Spleen (tissue), 11 donors: ENCODE data around the gene NAT14. TPM values are rescaled to one million over a fixed set of nuclear protein-coding genes. Genes with fewer than 3 reads are reported as not detected.

ENCODE experiments used
- DNase-seq: peaks from one replicate; pipeline ENCODE4 v3.0.0-alpha.2; 2020
- H3K27ac ChIP-seq, 8 donors: fragments of 200-600 bp; sonication (generic) in 7 of 8; 1 replicate in 4 of 8; 2 replicates in 4 of 8; pipeline versions ENCODE4 v1.5.0 to v1.8.0; 2016 to 2021; ENCODE audit warnings: inconsistent platforms in 4 of 8, mild to moderate bottlenecking in 4 of 8, moderate library complexity in 1 of 8
- H3K27me3 ChIP-seq, 7 donors: fragments of 200-600 bp; sonication (generic) in 6 of 7; replicated peaks in 1 of 7; 1 replicate in 4 of 7; 2 replicates in 3 of 7; pipeline versions ENCODE4 v1.5.0 to v1.8.0; 2016 to 2021; ENCODE audit warnings: inconsistent platforms in 3 of 7, mild to moderate bottlenecking in 1 of 7
- H3K36me3 ChIP-seq, 6 donors: fragments of 200-600 bp; sonication (generic) in 5 of 6; 1 replicate in 4 of 6; 2 replicates in 2 of 6; pipeline versions ENCODE4 v1.5.0 to v1.8.0; 2016 to 2021; ENCODE audit warnings: inconsistent platforms in 2 of 6
- H3K4me1 ChIP-seq, 6 donors: fragments of 200-600 bp; sonication (generic) in 5 of 6; 1 replicate in 3 of 6; 2 replicates in 3 of 6; pipeline versions ENCODE4 v1.5.0 to v1.8.0; 2016 to 2021; ENCODE audit warnings: inconsistent platforms in 3 of 6
- H3K4me3 ChIP-seq, 8 donors: fragments of 200-600 bp; sonication (generic) in 7 of 8; 1 replicate in 4 of 8; 2 replicates in 4 of 8; pipeline versions ENCODE4 v1.5.0 to v1.8.0; 2016 to 2021; ENCODE audit warnings: inconsistent platforms in 4 of 8, mild to moderate bottlenecking in 4 of 8, moderate library complexity in 2 of 8
- H3K9me3 ChIP-seq, 8 donors: fragments of 200-600 bp; sonication (generic) in 7 of 8; 1 replicate in 4 of 8; 2 replicates in 4 of 8; pipeline versions ENCODE4 v1.5.0 to v1.8.0; 2016 to 2021; ENCODE audit warnings: inconsistent platforms in 4 of 8
- POLR2A ChIP-seq, 3 donors: fragments of 450-650 bp; IDR thresholded peaks; one replicate each; pipeline ENCODE4 v1.5.1; 2017; ENCODE audit warnings: antibody characterized with exemption in 3 of 3, mild to moderate bottlenecking in 1 of 3
- POLR2AphosphoS5 ChIP-seq, 3 donors: sonication (generic); formaldehyde crosslinking; IDR thresholded peaks; one replicate each; pipeline ENCODE4 v1.5.1; 2017; ENCODE audit warnings: antibody characterized with exemption in 3 of 3
- WGBS, 5 donors: extraction: QIAGEN DNeasy Blood & Tissue Kit in 3 of 5; methylation state at CpG; one replicate each; pipeline versions ENCODE4 v1.1.5 to v1.1.7; 2013 to 2018; 5-methylcytosine and 5-hydroxymethylcytosine counted together
- intact Hi-C: fragments of 100-400 bp; cut with DNase I; formaldehyde crosslinking; loops from one replicate; pipeline ENCODE4 v1.15.0; 2023; ENCODE audit warnings: low total_unique reads
- polyA plus RNA-seq, 3 donors: library from polyadenylated mRNA; stranded (reverse); fragments of 200-250 nt; gene quantifications; one replicate each; pipeline ENCODE4 v1.2.1, GENCODE V29; 2013
- total RNA-seq, 7 donors: library from RNA; depleted of rRNA in 3 of 7; stranded (reverse); fragments of >200 nt in 3 of 7; fragmentation: NEBNext Ultra II Directional in 4 of 7; extraction: Animal tissue kit (Norgen Biotek cat#: 25700) in 4 of 7; gene quantifications; one replicate each; pipeline versions ENCODE4 v1.1.0 to v1.2.1, GENCODE V29; 2016 to 2021
- TF ChIP-seq, protein P1 (sequence below), 11 experiments: fragments of 200-600 bp in 7 of 11; fragments of 450-650 bp in 4 of 11; sonication (generic) in 4 of 11; IDR thresholded peaks in 8 of 11; conservative IDR thresholded peaks in 3 of 11; 1 replicate in 7 of 11; 2 replicates in 4 of 11; pipeline versions ENCODE4 v1.4.0 to v1.8.0; 2016 to 2021; ENCODE audit warnings: antibody characterized with exemption in 11 of 11, inconsistent platforms in 4 of 11, mild to moderate bottlenecking in 1 of 11
- donor health status: healthy with polysubstance abuse.
- donor health status: DM: no; HTN: no; CAD: no; lungs with moderate emphysema.
- donor health status: DM: no; HTN: no; CAD: no.
- donor health status: Bipolar disorder and iron deficiency.
- donor health status: healthy.
- donor health status: DM: no; HTN: no; CAD: no.
- donor health status: DM: yes; HTN: yes; CAD: no.

Gene NAT14
- total and polyA plus RNA-seq, 10 donors = 1.9 to 17.7 (median 8.2) TPM

DNA sequence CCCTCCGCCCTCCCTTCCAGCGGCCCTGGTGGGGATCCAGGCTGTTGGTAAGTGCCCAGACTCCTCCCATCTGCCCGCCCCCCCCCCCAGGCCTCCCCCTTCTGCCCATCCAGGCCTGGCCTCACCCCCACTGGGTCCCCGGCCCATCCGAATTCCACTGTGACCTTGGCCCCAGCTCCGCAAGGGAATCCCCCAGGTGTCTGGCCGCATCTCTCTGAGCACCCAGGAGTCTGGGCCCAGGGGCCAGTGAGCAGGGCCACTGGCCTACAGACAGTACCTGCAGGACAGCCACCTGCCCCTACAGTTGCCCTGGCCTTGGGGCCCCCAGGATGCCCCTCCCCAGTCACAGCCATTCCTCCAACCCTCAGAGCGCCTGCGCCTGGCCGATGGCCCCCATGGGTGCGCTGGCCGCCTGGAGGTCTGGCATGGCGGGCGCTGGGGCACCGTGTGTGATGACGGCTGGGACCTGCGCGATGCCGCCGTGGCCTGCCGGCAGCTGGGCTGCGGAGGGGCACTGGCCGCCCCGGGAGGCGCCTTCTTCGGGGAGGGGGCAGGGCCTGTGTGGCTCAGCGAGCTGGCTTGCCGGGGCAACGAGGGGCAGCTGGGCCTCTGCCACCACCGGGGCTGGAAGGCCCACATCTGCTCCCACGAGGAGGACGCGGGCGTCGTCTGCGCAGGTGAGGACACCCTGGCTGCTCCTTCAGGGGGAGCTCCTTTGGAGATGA is 4.2 kb downstream of the NAT14 start:
- Histone ChIP-seq H3K36me3 (peaks cover 0 to 2% (median 0%) of the 10 kb centered on the region in 6 donors), H3K4me1 (peaks cover 7 to 74% (median 39%) of the 10 kb centered on the region in 6 donors), H3K9me3 (no peaks in the 10 kb centered on the region), H3K27ac (peak overlapping the region in 6 of 8 donors; percentile 3 to 87 (median 58)), H3K4me3 (peak overlapping the region in 3 of 8 donors; percentile 5 to 25 (median 24)), H3K27me3 (peaks cover 0 to 66% (median 13%) of the 10 kb centered on the region in 7 donors)
- TF ChIP-seq, protein P1, sequence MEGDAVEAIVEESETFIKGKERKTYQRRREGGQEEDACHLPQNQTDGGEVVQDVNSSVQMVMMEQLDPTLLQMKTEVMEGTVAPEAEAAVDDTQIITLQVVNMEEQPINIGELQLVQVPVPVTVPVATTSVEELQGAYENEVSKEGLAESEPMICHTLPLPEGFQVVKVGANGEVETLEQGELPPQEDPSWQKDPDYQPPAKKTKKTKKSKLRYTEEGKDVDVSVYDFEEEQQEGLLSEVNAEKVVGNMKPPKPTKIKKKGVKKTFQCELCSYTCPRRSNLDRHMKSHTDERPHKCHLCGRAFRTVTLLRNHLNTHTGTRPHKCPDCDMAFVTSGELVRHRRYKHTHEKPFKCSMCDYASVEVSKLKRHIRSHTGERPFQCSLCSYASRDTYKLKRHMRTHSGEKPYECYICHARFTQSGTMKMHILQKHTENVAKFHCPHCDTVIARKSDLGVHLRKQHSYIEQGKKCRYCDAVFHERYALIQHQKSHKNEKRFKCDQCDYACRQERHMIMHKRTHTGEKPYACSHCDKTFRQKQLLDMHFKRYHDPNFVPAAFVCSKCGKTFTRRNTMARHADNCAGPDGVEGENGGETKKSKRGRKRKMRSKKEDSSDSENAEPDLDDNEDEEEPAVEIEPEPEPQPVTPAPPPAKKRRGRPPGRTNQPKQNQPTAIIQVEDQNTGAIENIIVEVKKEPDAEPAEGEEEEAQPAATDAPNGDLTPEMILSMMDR (IDR thresholded peaks at IDR 0.05 in 8 of 11, conservative IDR thresholded peaks at IDR 0.05 in 3 of 11) = no peak
- TF ChIP-seq POLR2A (IDR thresholded peaks at IDR 0.05) = no peak
- peak in 1 of 3 donors; percentile 8 for TF ChIP-seq POLR2AphosphoS5 (IDR thresholded peaks at IDR 0.05)
- no peak for DNase-seq
- 66 to 77% (median 68%) methylated on average over 3 to 35 of the region's 36 CpGs for WGBS, 5 donors
- intact Hi-C loops = no loop called here

DNA sequence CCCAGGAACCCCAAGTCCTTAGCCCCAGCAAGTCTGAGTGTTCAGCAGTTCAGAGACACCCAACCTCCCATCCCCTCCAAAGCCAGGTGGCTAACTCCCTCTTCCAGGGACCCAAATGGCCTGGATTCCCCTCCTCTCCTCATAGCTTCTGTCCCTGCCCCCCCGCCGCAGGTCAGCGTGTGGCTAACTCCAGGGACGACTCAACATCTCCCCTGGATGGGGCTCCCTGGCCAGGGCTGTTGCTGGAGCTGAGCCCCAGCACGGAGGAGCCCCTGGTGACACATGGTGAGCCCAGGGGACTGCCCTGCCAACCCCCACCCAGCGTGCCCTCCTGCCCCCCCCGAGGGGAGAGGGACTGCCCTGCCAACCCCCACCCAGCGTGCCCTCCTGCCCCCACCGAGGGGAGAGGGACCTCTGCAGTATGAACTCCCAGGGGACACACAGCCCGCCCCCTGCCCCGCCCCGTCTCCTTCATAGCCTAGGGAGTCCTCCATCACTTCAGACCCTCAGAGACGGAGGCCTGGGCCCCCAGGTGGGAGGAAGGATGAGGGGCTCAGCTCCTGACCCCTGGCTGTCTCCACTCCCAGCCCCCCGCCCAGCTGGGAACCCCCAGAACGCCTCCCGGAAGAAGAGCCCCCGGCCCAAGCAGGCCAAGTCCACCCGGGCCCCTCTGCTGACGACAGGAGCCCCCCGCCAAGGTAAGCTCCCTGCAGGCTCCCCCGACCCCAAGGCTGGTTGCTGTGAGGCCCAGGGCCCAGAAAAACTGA is 4.9 kb downstream of the NAT14 start:
- TF ChIP-seq POLR2A (IDR thresholded peaks at IDR 0.05) (no peak), POLR2AphosphoS5 (IDR thresholded peaks at IDR 0.05) (no peak)
- TF ChIP-seq, protein P1 (IDR thresholded peaks at IDR 0.05 in 8 of 11, conservative IDR thresholded peaks at IDR 0.05 in 3 of 11) = no peak
- intact Hi-C loops = no loop called here
- H3K36me3 ChIP-seq = no peaks in the 10 kb centered on the region
- 54 to 75% (median 74%) methylated on average over 10 to 21 of the region's 21 CpGs for WGBS, 5 donors
- DNase-seq = no peak
- H3K9me3 ChIP-seq = no peaks in the 10 kb centered on the region
- H3K4me3 ChIP-seq = no peak overlapping the region
- peaks cover 0 to 66% (median 31%) of the 10 kb centered on the region in 6 donors for H3K4me1 ChIP-seq
- peak overlapping the region in 5 of 8 donors; percentile 3 to 87 (median 69) for H3K27ac ChIP-seq
- peaks cover 0 to 66% (median 14%) of the 10 kb centered on the region in 7 donors for H3K27me3 ChIP-seq

DNA sequence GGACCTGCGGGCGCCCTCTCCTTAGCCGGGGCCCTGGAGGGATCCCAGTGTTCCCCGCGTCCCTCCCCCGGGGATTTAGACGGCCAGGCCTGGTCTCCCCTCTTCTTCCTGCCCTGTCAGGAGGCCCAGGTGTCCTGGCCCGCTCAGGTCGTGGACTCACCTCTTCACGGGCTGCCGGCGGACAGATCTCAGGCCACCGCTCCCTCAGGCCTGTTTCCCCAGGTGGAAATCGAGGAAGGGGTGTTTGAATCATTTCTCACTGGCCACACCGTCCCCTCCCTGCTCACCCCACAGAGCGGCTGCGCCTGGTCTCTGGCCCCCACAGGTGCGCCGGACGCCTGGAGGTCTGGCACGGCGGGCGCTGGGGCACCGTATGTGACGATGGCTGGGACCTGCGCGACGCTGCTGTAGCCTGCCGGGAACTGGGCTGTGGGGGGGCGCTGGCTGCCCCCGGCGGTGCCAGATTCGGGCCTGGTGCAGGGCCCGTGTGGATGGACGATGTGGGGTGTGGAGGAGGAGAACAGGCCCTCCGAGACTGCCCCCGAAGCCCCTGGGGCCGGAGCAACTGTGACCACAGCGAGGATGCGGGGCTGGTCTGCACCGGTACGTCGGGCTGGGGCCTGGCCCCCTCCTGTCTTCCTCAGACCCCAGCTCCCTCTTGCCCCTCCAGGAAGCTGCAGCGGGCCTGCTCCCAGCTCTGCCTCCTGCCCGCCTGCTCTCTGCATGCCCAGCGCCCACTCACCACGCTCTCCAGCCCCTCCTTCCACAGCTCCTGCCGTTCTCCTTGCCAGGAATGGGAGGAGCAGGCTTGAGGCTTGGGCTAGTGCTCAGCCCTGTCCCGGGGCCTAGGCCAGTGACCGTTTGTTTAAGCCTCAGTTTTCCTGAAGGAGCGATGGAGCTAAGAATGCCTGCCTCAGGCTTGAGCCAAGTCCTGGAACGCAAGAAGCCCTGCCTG is 5.8 kb downstream of the NAT14 start:
- Histone ChIP-seq H3K4me3 (no peak overlapping the region), H3K27ac (peak overlapping the region in 7 of 8 donors; percentile 9 to 88 (median 83)), H3K27me3 (peaks cover 0 to 60% (median 14%) of the 10 kb centered on the region in 7 donors), H3K4me1 (peaks cover 0 to 58% (median 26%) of the 10 kb centered on the region in 6 donors), H3K9me3 (no peaks in the 10 kb centered on the region), H3K36me3 (no peaks in the 10 kb centered on the region)
- no peak for DNase-seq
- 71 to 85% (median 80%) methylated on average over 32 to 52 of the region's 52 CpGs for WGBS, 5 donors
- intact Hi-C loops = no loop called here
- TF ChIP-seq POLR2A (IDR thresholded peaks at IDR 0.05) = no peak
- peak in 2 of 3 donors; percentile 34 for TF ChIP-seq POLR2AphosphoS5 (IDR thresholded peaks at IDR 0.05)
- TF ChIP-seq, protein P1 (IDR thresholded peaks at IDR 0.05 in 8 of 11, conservative IDR thresholded peaks at IDR 0.05 in 3 of 11) = no peak
